ENCODE data around the gene RIN2.

RIN2 gene

GRCh38 chr20:19765913-19766312, 7.9 kb downstream of the RIN2 start:
- DNase-seq = no peak

- DNase-seq = no peak
These were observed 9.0 kb downstream of the RIN2 start for GRCh38 chr20:19767070-19767469.

GRCh38 chr20:19768325-19768842, 10.3 kb downstream of the RIN2 start:
- no peak for DNase-seq

GRCh38 chr20:19769507-19769906, 11.4 kb downstream of the RIN2 start:
- DNase-seq = no peak

- DNase-seq = no peak
These were observed 12.3 kb downstream of the RIN2 start for GRCh38 chr20:19770375-19770774.

GRCh38 chr20:19771031-19771430, 13.0 kb downstream of the RIN2 start:
- no peak for DNase-seq

GRCh38 chr20:19773471-19773870, 15.4 kb downstream of the RIN2 start:
- DNase-seq = no peak

DNA sequence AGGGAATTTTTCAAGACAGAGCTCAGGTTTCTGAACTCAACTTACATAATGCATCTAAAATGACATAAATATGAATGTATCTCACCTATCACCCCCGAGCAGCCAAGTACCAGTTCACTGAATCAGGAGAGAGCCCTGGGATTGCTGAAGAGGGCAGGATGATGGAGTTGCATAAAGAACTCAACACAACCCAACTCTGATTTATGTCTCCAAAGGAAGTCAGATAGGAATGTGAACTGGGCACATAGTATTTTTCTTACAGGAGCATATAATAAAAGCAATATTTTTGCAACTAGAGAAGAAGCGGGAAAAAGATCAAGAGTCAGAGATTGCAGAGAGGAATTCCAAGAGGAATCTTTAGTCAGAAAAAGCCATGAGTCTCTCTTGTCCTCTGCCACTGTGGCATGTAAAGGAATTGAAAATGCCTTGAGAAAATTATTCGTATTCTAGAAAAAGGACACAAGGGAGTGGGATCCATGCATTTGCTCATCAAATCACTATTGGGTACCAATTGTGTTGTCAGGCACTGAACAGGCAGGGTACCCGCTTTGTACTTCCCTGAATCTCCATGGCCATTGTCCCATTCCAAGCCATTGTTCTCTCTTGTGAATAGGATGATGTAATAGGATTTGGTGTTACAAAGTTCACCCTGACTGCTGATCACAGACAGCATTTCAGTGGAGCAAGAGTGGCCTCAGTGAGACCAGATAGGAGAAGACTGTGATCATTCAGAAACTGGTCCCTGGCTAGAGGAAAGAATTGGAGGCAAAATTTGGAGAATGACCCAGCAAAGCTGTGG, 16.3 kb downstream of the RIN2 start:
- DNase-seq = no peak

GRCh38 chr20:19775353-19776253, 17.5 kb downstream of the RIN2 start:
- DNase-seq = no peak

GRCh38 chr20:19777315-19777714, 19.3 kb downstream of the RIN2 start:
- DNase-seq = no peak

- DNase-seq = no peak
These were observed 19.9 kb downstream of the RIN2 start for GRCh38 chr20:19777981-19778380.

DNA sequence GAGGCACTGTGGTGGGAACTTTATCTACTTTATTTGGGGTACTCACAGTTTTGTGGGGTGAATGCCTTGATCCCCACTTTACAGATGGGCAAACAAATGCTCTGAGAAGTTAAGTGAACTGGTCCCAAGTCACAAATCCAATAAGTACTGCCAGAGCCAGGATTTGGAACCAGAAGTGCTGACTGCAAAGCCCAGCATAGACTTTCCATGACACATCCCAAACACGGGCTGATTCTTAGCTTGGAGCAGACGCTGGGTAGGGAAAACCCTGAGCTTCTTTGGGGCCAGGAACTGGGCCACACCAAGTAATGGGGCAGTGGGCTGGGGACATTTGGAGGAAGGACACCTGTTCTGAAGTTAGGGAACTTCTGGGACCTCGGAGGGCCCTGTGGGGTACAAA, 20.3 kb downstream of the RIN2 start:
- DNase-seq = no peak

GRCh38 chr20:19779634-19780033, 21.6 kb downstream of the RIN2 start:
- DNase-seq = no peak

- no peak for DNase-seq
These were observed 22.2 kb downstream of the RIN2 start for GRCh38 chr20:19780261-19780660.

DNA sequence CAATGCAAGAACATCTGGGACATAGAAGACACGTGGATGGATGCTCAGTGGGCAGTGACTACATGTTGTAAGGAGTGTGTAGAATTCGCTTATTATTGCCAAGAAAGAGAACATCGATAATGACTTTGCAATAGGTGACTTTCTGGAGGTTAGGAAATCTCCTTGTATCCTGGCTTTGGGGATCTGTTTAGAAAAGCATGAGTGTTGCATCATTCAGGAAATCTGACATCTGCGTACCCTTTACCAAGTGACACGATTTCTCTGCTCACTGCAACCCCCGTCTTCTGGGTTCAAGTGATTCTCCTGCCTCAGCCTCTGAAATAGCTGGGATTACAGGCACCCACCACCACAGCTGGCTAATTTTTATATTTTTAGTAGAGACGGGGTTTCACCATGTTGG, 23.2 kb downstream of the RIN2 start:
- DNase-seq = no peak

GRCh38 chr20:19782669-19783068, 24.6 kb downstream of the RIN2 start:
- DNase-seq = no peak

DNA sequence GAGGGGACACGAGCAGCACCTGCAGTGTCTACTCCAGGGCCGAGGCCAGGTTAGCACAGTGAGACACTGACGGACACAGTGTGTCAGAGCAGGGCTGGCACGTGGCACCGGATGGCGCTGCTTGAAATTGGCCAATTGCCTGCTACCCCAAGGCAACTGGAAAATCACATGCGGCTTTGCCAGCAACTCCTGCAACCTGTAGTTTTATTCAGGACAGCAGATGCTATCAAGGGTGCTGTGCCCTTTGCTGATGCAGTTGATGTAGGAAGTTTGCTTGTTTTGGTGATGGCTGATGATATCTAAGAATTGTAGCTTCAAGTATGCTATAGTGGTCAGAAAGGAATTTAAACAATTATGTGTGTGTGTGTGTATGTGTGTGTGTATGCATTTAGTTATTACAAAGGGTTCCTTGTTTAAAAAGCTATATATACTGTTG, 25.9 kb downstream of the RIN2 start:
- no peak for DNase-seq

GRCh38 chr20:19784511-19785172, 26.6 kb downstream of the RIN2 start:
- no peak for DNase-seq

GRCh38 chr20:19785173-19785982, 27.3 kb downstream of the RIN2 start:
- no peak for DNase-seq

- DNase-seq = no peak
These were observed 27.9 kb downstream of the RIN2 start for GRCh38 chr20:19785983-19786285.

DNA sequence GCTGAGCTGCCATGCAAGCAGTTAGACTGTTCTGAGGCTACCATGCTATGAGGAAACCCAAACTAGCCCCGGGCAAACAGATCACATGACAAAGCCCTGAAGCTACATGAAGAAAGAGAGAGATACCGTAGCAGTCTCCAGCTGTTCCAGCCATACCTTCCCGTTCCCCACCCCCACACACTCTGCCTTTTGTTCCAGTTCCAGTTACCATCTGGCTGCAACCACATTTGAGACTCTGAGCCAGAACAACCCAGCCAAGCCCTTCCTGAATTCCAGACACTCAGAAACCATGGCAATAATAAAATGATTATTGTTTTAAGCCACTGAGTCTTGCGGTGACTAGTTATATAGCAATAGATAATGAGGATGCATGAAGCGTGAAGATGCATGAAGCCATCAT, 28.3 kb downstream of the RIN2 start:
- no peak for DNase-seq

DNA sequence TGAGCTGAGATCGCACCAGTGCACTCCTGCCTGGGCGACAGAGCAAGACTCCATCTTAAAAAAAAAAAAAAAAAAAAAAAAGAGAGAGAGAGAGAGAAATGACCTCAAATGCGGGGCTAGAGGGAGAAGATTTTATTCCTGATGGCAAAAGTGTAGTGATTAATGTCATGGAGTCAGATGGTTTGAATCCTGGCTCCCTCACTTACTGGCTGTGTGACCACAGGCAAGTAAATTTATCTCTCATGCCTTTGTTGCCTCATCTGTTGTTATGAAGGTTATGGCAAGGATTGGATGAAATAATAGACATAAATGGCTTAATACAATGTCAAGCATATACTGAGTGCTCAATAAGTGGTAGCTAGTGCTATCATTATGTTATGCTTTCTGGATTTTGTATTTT, 29.3 kb downstream of the RIN2 start:
- DNase-seq = no peak

GRCh38 chr20:19789009-19789408, 31.0 kb downstream of the RIN2 start:
- DNase-seq = no peak
